DOHH2 (cell line): ENCODE data around the gene MSTO1.
"Not testable (repeated sequence)": the region's sequence is repeated elsewhere in the genome, so short reads cannot be mapped to it uniquely, and the experiment has no call there.

Source experiments
- H3F3A ChIP-seq: fragments of 200-600 bp; sonication (generic), shearing (Covaris generic); 2 replicates; pipeline ENCODE4 v1.6.0; 2016; ENCODE audit warnings: antibody characterized with exemption, mild to moderate bottlenecking; ENCODE audit not compliant: control insufficient read depth, insufficient read depth
- H3K27ac ChIP-seq: fragments of 200-600 bp; sonication (generic); 2 replicates; pipeline ENCODE4 v1.5.1; 2014; ENCODE audit warnings: low read depth, mild to moderate bottlenecking, low read length, moderate library complexity
- H3K27me3 ChIP-seq: fragments of 200-600 bp; sonication (generic); 2 replicates; pipeline ENCODE4 v1.6.1; 2014; ENCODE audit warnings: mild to moderate bottlenecking, low read length, mixed read lengths; ENCODE audit not compliant: control insufficient read depth
- H3K36me3 ChIP-seq: fragments of 200-600 bp; sonication (generic); 2 replicates; pipeline ENCODE4 v1.6.1; 2014; ENCODE audit warnings: mild to moderate bottlenecking, low read length, moderate library complexity, mixed read lengths; ENCODE audit not compliant: control insufficient read depth
- H3K4me1 ChIP-seq: fragments of 200-600 bp; sonication (generic); 2 replicates; pipeline ENCODE4 v1.6.1; 2014; ENCODE audit warnings: mild to moderate bottlenecking, low read length, mixed read lengths; ENCODE audit not compliant: control insufficient read depth
- H3K4me2 ChIP-seq: fragments of 200-600 bp; sonication (generic); 2 replicates; pipeline ENCODE4 v1.6.0; 2014; ENCODE audit warnings: mild to moderate bottlenecking, low read length, moderate library complexity
- H3K4me3 ChIP-seq: fragments of 200-600 bp; sonication (generic); 2 replicates; pipeline ENCODE4 v1.5.1; 2014; ENCODE audit warnings: mild to moderate bottlenecking, low read length, mixed read lengths
- H3K79me2 ChIP-seq: fragments of 200-600 bp; sonication (generic); 2 replicates; pipeline ENCODE4 v1.6.1; 2014; ENCODE audit warnings: mild to moderate bottlenecking, low read length, mixed read lengths; ENCODE audit not compliant: control insufficient read depth
- H3K9me2 ChIP-seq: fragments of 200-600 bp; sonication (generic); replicated peaks from 2 replicates; pipeline ENCODE4 v1.6.1; 2014; ENCODE audit warnings: mild to moderate bottlenecking, low read length, mixed read lengths; ENCODE audit not compliant: control insufficient read depth
- H3K9me3 ChIP-seq: fragments of 200-600 bp; sonication (generic); 2 replicates; pipeline ENCODE4 v1.6.1; 2014; ENCODE audit warnings: antibody characterized with exemption, low read length, mixed read lengths; ENCODE audit not compliant: control insufficient read depth, insufficient read depth
- H4K20me1 ChIP-seq: fragments of 200-600 bp; sonication (generic); 2 replicates; pipeline ENCODE4 v1.6.0; 2014; ENCODE audit warnings: low read depth, mild to moderate bottlenecking, antibody characterized with exemption, low read length, moderate library complexity; ENCODE audit not compliant: control insufficient read depth, insufficient read depth
- EZH2phosphoT487 ChIP-seq: fragments of 200-600 bp; sonication (generic); IDR thresholded peaks from 2 replicates; pipeline ENCODE4 v1.6.1; 2017; ENCODE audit warnings: borderline replicate concordance, mild to moderate bottlenecking, antibody characterized with exemption, low read length, moderate library complexity, mixed read lengths
- TF ChIP-seq, protein P1 (sequence below): fragments of 200-600 bp; sonication (generic); IDR thresholded peaks from one replicate; pipeline ENCODE4 v1.5.1; 2014; ENCODE audit warnings: antibody characterized with exemption, mild to moderate bottlenecking, low read depth, low read length; ENCODE audit not compliant: poor library complexity, severe bottlenecking

MSTO1 gene

DNA sequence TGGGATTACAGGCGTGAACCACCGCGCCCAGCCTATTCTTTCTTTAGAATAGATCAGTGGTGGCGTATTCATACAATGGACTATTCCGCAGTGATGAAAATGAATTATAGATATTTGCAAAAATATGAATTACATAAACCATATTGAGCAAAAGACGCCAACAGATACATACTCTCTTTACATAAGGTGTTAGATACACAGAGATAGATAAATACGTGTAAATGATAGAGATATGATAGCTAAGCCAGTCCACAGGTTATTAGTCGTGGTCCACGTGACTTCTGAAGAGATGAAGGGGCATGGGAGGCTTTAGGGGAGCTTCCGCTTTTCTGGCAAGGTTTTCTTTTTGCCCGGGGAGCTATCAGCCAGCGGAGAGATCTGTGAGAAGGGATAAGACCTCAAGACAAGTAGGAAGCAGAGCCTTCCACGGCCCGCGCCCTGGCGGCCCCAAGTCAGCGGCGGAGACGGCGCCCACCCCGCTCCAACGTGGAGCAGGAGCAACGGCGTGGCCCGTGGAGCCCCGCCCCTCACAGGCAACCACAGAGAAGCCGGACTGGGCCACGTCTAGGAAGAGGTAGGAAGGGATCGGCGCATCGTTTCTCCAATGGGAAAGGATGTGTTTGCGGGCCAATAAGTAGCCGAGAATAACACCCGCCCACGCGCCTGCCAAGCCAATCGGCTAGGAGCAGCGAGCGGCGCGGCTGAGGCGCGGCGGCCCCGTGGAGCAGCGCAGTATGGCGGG lies at the start of gene MSTO1:
Gene MSTO1 (plus strand): TSS at position 704 of the 742 bp plus-strand sequence. CDS start 31 bp downstream, at position 735.
- peaks cover 3% of the 10 kb centered on the region for H3K4me1 ChIP-seq
- no peaks in the 10 kb centered on the region for H3K9me3 ChIP-seq
- H3K79me2 ChIP-seq: peaks cover 3% of the 10 kb centered on the region
- H3K9me2 ChIP-seq: no peaks in the 10 kb centered on the region
- H3K4me2 ChIP-seq: peak within 1 kb of the TSS; percentile 64
- peaks cover 16% of the 10 kb centered on the region for H3K36me3 ChIP-seq
- H4K20me1 ChIP-seq: no peaks in the 10 kb centered on the region
- H3F3A ChIP-seq: peaks cover 10% of the 10 kb centered on the region
- no peak for TF ChIP-seq EZH2phosphoT487
- TF ChIP-seq, protein P1, sequence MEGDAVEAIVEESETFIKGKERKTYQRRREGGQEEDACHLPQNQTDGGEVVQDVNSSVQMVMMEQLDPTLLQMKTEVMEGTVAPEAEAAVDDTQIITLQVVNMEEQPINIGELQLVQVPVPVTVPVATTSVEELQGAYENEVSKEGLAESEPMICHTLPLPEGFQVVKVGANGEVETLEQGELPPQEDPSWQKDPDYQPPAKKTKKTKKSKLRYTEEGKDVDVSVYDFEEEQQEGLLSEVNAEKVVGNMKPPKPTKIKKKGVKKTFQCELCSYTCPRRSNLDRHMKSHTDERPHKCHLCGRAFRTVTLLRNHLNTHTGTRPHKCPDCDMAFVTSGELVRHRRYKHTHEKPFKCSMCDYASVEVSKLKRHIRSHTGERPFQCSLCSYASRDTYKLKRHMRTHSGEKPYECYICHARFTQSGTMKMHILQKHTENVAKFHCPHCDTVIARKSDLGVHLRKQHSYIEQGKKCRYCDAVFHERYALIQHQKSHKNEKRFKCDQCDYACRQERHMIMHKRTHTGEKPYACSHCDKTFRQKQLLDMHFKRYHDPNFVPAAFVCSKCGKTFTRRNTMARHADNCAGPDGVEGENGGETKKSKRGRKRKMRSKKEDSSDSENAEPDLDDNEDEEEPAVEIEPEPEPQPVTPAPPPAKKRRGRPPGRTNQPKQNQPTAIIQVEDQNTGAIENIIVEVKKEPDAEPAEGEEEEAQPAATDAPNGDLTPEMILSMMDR: no peak
- peak within 1 kb of the TSS; percentile 78 for H3K27ac ChIP-seq
- H3K27me3 ChIP-seq: no peaks in the 10 kb centered on the region
- H3K4me3 ChIP-seq: peak within 1 kb of the TSS; percentile 74

GRCh38 chr1:155561779-155562580 lies 48.0 kb upstream of the MSTO1 start:
- H3K4me2 ChIP-seq: peak overlapping the region; percentile 96
- H3K36me3 ChIP-seq: peaks cover 56% of the 10 kb centered on the region
- peaks cover 31% of the 10 kb centered on the region for H3K4me1 ChIP-seq
- not testable (repeated sequence) for H3K27me3 ChIP-seq, H3K9me2 ChIP-seq, H3F3A ChIP-seq, H3K9me3 ChIP-seq
- H4K20me1 ChIP-seq: peaks cover 32% of the 10 kb centered on the region
- H3K27ac ChIP-seq: peak overlapping the region; percentile 88
- peak overlapping the region; percentile 83 for H3K4me3 ChIP-seq
- H3K79me2 ChIP-seq: peaks cover 98% of the 10 kb centered on the region

- Histone ChIP-seq H3F3A (no peaks in the 10 kb centered on the region), H3K27me3 (no peaks in the 10 kb centered on the region), H4K20me1 (peaks cover 30% of the 10 kb centered on the region), H3K4me3 (peak within 1 kb of the TSS; percentile 83), H3K79me2 (peaks cover 98% of the 10 kb centered on the region), H3K9me3 (no peaks in the 10 kb centered on the region), H3K4me1 (peaks cover 31% of the 10 kb centered on the region), H3K27ac (peak within 1 kb of the TSS; percentile 88), H3K9me2 (no peaks in the 10 kb centered on the region), H3K4me2 (peak within 1 kb of the TSS; percentile 96), H3K36me3 (peaks cover 55% of the 10 kb centered on the region)
- no peak for TF ChIP-seq EZH2phosphoT487
- TF ChIP-seq, protein P1: no peak
Measured at GRCh38 chr1:155562581-155563376, 47.2 kb upstream of the MSTO1 start, which contains the start of gene ASH1L. ASH1L (minus strand) TSS chr1:155562803; CDS start chr1:155521519, 41,284 bp downstream.

DNA sequence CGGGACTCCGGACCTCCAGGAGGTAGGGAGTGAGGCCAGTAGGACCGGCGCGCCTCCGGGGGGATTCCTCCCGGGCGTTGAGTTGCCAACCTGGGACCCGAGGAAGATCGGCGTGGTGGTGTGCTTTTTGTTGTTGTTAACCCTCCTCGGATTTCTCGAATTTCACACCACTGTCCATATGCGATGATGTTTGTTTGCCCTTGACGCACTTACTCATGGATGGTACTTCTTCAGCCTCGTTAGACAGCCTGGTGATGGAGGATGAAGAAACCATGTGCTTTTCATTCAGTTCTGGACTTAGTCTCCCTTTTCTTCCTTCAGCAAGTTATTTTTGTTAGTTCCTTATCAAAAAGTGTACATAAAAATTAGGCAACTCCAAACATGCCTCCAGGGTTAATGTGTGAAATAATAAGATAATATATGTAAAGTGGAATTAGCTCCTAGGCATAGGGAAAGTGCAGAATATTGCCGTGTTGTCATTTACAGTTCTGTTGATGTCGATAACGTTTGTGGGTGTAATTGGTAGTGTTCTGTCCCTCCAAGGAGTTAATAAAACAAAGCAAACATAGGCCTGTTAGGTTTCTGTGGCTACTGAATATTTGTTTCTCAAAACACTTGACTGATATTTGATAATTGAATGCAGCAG lies 46.5 kb upstream of the MSTO1 start:
- Histone ChIP-seq H3K4me1 (peaks cover 31% of the 10 kb centered on the region), H4K20me1 (peaks cover 24% of the 10 kb centered on the region)

More for the DNA sequence above, 46.5 kb upstream of the MSTO1 start:
- peak overlapping the region; percentile 96 for H3K4me2 ChIP-seq
- H3K36me3 ChIP-seq: peaks cover 50% of the 10 kb centered on the region
- not testable (repeated sequence) for H3F3A ChIP-seq, H3K9me2 ChIP-seq, H3K27me3 ChIP-seq, H3K9me3 ChIP-seq
- H3K27ac ChIP-seq: peak overlapping the region; percentile 88
- peaks cover 97% of the 10 kb centered on the region for H3K79me2 ChIP-seq
- H3K4me3 ChIP-seq: peak overlapping the region; percentile 83
